NCI-H226 (cell line): ENCODE measurements around the gene ANAPC1.
"Not testable (repeated sequence)": the region's sequence is repeated elsewhere in the genome, so short reads cannot be mapped to it uniquely, and the experiment has no call there.

ENCODE experiments used
- DNase-seq: peaks from one replicate; pipeline ENCODE4 v3.0.0-alpha.2; 2015

Gene ANAPC1

DNA sequence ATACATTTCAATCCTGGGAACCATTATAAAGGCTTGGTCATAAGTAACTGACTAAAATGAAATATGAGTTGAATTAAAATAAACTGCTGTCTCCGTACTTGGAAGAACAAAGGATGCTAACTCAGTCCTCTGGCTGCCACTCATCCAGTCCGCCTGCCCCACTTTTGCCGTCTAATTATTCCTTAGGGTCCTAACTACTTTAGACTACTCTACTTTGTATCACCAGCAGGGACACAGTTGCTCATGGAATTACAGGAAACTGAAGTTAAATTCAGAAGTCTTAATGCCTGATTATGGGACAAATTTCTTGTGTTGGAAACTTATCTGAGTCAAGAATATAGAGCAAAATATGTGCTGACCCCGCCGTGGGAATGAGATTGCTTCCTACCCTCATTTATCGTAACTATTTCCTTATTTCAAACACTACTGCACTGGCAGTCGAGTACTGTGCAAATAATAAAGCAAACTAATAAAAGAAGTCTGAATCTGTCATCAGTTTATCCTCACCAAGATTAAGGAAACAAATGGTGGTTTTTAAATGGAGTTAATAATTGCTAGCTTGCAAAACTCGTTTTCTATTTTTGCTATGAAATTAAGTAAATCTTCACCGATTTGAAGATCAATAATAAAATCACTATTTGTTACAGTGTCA, 102.4 kb downstream of the ANAPC1 start:
- not testable (repeated sequence) for DNase-seq

- not testable (repeated sequence) for DNase-seq
These were observed 106.8 kb downstream of the ANAPC1 start for GRCh38 chr2:111777155-111777554.

DNA sequence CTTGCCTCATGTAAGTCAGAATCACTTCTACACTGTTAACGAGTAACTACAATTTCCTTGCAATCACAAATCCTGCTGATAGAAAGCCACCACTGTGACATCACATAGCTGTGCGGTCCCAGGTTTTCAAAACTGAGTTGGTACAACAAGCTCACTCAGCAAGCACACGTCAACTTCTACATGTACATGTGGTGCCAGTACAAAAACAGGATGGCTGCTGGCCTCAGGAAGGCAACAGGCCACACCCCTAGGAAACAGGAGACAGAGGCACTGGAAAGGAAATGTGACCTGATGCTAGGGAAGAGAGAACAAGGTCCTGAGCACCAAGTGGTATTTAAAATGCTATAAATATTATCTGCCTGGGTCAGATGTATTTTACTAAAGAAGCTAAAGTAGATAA, 107.7 kb downstream of the ANAPC1 start:
- not testable (repeated sequence) for DNase-seq

GRCh38 chr2:111772180-111772579, 111.8 kb downstream of the ANAPC1 start:
- DNase-seq: not testable (repeated sequence)

GRCh38 chr2:111770916-111771658, 112.9 kb downstream of the ANAPC1 start:
- DNase-seq: not testable (repeated sequence)

DNA sequence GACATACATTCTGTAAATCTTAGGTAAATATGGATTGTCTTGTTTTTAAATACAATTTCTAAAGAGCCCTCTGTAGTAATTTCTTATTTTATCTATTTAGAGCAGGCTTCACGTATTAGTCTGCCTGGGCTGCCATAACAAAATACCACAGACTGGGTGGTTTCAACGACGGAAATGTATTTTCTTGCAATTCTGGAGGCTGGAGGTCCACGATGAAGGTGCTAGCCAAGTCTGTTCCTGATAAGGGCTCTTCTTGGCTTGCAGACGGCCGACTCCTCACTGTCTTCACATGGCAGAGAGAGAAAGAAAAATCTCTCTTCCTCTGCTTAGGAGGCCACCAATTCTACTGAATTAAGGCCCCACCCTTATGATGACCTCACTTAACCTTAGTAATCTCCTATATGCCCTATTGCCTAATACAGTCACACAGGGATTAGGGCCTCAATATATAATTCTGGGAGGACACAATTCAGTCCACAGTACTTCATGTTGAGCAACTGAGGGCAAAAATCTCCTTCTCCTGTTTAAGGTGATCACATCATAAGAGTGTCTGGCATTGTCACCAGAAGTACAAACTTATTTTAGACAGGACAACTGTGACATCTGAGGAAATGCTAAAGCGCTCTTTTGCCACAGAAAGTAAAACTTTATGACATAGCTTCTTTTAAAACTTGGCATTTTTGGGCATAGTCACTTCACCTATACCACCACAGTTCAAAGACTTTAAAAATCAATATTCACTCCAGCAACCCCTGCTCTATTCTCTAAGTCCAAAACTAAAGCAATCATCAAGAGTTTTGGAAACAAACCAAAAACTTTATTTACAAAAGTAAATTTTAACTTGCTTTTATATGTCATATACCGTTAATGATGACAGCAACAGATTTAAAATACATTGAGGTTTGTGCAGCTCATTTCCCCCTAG, 115.5 kb downstream of the ANAPC1 start:
- DNase-seq: not testable (repeated sequence)

DNA sequence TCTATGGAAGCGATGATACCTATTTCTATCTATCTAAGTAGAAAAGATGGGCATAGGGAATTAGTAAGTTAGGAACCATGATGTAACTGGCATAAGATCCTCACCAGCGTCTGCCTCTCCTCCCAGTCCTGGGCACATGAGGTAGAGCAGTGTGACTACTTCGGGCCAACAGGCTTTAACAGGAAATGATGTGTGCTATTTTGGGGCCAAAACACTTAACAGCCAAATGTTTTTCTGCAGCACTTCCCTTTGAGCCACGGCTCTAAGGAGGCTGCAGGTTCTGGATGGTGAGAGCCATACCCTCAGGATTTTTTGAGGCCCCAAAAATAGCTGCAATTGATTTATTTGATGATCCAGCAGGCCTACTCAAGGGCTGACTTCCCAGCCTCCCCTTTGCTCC, 116.9 kb downstream of the ANAPC1 start:
- DNase-seq: not testable (repeated sequence)

GRCh38 chr2:111766295-111766694, 117.7 kb downstream of the ANAPC1 start:
- DNase-seq: not testable (repeated sequence)

DNA sequence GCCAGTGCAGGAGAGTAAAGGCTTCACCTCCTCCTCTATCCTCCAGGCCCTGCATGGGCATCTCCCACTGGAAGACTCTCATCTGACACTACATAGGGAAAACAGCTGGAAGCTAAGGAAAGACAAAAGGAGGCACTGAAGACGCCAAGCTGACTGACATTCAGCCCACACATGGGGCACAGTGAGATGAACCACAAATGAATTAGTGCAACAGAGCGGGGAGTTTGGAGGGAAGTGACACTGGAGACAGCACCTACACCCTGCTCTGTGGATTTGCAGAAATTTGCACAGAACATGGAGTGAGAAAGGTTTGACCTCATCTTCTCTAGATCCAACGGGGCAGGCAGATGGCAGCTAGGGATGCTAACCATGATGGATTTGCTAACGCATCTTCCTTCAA, 119.8 kb downstream of the ANAPC1 start:
- not testable (repeated sequence) for DNase-seq

GRCh38 chr2:111760697-111761284, 123.2 kb downstream of the ANAPC1 start:
- not testable (repeated sequence) for DNase-seq

DNA sequence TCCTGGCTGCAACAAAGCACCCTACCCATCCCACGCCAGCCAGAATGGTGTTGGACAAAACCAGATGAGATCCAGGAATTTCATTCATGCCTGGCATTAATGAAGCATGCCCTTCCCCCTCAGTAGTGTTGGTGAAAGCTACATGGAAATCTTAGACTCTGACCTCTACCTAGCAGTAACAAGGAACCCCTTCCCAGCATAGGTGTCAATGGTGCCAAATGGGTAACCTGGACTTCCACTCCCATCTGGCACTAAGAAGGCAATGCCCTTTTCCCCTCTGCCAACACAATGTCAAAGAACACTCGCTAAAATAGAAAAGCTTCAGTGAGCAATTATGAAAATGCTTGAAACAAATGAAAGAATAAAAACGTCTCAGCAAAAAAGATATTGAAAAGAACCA, 131.5 kb downstream of the ANAPC1 start:
- DNase-seq: not testable (repeated sequence)

GRCh38 chr2:111750641-111751040, 133.4 kb downstream of the ANAPC1 start:
- not testable (repeated sequence) for DNase-seq

DNA sequence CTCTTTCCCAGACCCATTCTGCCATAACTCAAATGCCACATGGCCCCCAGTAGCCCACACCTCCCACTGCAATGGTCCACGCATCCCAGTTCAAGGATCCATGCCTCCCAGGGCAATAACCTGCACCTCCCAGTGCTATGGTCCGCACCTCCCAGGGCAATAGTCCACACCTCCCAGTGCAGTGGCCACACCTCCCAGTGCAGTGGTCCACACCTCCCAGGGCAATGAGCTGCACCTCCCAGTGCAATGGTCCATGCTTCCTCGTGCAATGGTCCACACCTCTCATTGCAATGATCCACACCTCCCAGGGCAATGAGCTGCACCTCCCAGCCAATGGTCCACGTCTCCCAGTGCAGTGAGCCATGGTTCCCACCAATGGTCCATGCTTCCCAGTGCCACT, 135.6 kb downstream of the ANAPC1 start:
- not testable (repeated sequence) for DNase-seq

DNA sequence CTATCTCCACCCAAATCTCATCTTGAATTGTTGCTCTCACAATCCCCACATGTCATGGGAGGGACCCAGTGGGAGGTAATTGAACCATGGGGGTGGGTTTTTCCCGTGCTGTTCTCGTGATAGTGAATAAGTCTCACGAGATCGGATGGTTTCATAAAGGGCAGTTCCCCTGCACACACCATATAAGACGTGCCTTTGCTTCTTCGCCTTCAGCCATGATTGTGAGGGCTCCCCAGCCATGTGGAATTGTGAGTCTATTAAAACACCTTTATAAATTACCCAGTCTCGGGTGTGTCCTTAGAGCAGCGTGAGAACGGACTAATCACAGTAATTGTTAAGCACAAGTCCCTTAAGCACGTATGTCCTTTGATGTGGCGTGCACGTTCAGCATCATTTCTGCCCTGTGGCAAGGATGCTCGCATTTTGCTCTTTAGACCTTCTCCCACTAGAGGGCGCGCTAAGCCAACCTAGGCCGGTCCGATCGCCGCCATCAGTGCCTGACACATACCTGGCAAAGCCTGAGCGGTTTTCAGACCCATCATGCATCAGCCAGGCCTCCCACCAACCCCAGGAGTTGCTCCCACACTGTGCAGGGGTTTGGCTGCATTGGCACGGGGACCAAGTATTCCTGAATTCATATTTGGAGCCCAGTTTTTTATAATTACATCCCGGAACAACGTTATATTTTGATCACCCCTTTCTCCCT, 136.4 kb downstream of the ANAPC1 start:
- not testable (repeated sequence) for DNase-seq

DNA sequence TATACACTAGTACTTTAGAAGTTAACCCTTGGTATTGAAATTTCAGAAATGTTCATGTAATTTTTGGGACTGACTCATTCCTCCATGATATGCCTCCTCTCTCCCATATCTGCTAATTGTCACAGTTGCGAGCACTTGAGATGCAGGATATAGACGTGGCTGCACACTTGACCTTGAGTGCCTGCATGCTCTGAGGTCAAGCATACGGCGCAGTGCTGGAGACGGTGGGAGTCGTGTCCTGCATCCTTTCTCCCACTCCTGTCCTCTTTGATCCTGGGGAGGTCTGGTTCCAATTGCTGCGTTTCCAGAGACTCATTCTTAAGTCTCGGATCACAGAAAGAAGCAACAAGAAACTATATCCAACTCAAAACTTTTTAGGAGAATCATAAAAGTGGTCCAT, 139.2 kb downstream of the ANAPC1 start:
- DNase-seq: not testable (repeated sequence)

GRCh38 chr2:111741517-111741916, 142.5 kb downstream of the ANAPC1 start:
- not testable (repeated sequence) for DNase-seq

GRCh38 chr2:111735838-111736721, 147.9 kb downstream of the ANAPC1 start:
- not testable (repeated sequence) for DNase-seq

- DNase-seq: not testable (repeated sequence)
These were observed 148.6 kb downstream of the ANAPC1 start for GRCh38 chr2:111735420-111735819.

DNA sequence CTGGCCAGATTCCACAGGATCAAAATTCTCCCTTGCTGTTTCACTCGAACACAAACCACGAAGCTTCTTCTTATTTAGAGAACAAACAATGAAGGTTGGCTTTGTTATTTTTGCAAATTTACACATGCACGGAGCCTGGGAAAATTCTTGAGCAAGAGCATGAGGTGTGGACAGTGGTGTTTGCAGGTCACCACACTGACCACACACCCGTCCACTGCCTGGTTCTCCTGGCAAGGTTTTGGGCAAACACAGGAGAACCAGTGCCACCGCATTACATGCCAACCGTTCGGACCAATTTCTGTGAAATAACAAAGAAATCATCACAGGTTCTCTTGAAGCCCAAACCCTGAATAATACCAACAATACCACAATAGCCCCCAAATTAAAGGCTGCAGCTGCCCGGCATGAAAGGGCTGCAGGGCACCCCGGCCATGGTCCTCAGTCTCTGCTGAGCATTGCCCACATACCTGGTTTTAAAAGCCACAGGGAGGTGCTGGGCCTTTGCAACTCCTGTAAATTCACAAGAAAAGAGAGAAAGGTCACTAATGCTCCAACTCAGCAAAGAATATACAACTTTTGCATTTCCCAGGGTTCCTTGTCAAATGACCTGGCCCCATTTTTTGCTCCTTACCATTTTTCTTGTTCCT, 154.1 kb downstream of the ANAPC1 start:
- not testable (repeated sequence) for DNase-seq

- peak; percentile 39 for DNase-seq
These were observed 156.3 kb downstream of the ANAPC1 start for GRCh38 chr2:111727611-111728110.
